Inflammatory macrophage treated with lipopolysaccharide for 1 hour (primary cell): Measurements from ENCODE around the gene VWA7.
A peak's percentile ranks its signal among the peaks of the same experiment; 100 is the strongest.
"Not testable (repeated sequence)": the region's sequence is repeated elsewhere in the genome, so short reads cannot be mapped to it uniquely, and the experiment has no call there.

Source experiments
- DNase-seq, 2 donors: peaks; one replicate each; pipeline ENCODE4 v3.0.0-alpha.2; 2020 to 2022

The VWA7 gene

DNA sequence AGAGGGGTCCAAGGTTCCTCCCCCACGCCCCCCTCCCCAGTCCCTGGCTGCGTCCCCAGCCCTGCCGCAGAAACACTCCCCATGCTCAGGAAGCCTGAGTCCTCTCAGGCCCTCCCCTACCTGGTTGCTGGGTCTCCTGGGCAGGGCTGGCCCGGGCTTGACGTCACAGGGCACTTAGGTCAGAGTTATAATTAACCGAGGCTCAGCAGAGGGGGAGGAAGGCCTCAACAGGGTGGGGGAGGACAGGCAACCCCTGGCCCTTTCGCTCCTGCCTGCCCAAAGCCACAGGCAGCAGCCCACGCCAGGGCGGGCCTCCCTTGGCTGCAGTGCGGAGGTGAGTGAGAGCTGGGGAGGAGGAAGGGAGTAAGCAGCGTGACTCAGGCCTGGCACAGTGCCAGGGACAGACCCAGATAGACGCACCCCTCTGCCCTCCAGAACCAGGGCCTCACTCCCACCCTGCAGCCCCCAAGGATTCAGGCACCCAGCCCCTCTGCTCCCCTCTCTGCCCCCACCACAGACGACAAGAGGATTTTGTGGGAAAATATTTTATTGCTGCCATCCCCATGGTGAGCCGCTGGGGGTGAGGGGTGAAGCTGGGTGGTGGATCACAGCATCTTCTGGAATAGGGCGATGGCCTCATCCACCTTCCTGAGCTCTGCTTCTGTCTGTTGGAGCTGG lies at the start of gene VWA7:
VWA7 (minus strand) TSS at position 340 of the 678 bp plus-strand sequence. CDS start 549 bp downstream, outside the sequence.
- peak; percentile 87 to 94 for DNase-seq

- peak in 1 of 2 donors; percentile 36 for DNase-seq
These were observed 49.7 kb upstream of the VWA7 start for GRCh38 chr6:31826793-31827285.

- no peak for DNase-seq
These were observed 48.4 kb upstream of the VWA7 start for GRCh38 chr6:31825553-31825952.

- DNase-seq: peak in 1 of 2 donors; percentile 35
These were observed 46.6 kb upstream of the VWA7 start for GRCh38 chr6:31823592-31824196.

GRCh38 chr6:31822036-31822821 lies 45.1 kb upstream of the VWA7 start:
- peak; percentile 86 to 97 for DNase-seq

- peak; percentile 67 to 76 for DNase-seq
These were observed 44.3 kb upstream of the VWA7 start for GRCh38 chr6:31821301-31822035.

DNA sequence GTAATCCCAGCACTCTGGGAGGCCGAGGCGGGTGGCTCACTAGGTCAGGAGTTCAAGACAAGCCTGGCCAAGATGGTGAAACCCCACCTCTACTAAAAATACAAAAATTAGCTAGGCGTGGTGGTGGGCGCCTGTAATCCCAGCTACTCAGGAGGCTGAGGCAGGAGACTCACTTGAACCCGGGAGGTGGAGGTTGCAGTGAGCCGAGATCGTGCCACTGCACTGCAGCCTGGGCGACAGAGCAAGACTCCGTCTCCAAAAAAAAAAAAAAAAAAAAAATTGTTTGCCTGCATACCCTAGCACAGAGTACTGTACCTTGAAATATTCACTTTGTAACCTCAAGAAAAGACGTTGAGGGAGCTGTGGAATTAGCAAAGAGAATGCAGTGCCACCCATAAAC lies 43.3 kb upstream of the VWA7 start:
- not testable (repeated sequence) for DNase-seq

- DNase-seq: no peak
These were observed 42.8 kb upstream of the VWA7 start for GRCh38 chr6:31819871-31820299.

DNA sequence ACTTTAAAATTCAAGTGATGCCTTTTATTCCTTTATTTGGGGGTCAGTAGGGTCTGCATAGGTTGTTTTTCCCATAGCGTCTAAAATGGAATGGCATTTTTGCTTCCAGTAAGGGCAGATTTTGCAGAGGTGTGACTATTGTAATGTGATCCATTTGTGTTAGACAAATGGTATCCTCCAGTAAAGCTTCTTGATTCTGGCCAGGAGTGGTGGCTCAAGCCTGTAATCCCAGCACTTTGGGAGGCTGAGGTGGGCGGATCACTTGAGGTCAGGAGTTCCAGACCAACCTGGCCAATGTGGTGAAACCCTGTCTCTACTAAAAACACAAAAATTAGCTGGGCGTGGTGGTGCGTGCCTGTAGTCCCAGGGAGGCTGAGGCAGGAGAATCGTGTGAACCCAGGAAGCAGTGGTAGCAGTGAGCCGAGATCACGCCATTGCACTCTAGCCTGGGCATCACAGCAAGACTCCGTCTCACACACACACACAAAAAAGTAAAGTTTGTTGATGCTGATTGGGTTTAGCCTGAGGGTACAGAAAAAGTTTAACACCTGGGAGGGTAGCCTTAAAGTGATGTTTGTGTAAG lies 40.9 kb upstream of the VWA7 start:
- not testable (repeated sequence) for DNase-seq

DNA sequence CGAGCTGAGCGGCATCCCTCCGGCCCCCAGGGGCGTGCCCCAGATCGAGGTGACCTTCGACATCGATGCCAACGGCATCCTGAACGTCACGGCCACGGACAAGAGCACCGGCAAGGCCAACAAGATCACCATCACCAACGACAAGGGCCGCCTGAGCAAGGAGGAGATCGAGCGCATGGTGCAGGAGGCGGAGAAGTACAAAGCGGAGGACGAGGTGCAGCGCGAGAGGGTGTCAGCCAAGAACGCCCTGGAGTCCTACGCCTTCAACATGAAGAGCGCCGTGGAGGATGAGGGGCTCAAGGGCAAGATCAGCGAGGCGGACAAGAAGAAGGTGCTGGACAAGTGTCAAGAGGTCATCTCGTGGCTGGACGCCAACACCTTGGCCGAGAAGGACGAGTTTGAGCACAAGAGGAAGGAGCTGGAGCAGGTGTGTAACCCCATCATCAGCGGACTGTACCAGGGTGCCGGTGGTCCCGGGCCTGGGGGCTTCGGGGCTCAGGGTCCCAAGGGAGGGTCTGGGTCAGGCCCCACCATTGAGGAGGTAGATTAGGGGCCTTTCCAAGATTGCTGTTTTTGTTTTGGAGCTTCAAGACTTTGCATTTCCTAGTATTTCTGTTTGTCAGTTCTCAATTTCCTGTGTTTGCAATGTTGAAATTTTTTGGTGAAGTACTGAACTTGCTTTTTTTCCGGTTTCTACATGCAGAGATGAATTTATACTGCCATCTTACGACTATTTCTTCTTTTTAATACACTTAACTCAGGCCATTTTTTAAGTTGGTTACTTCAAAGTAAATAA lies 40.2 kb upstream of the VWA7 start:
- peak in 1 of 2 donors; percentile 52 for DNase-seq

DNA sequence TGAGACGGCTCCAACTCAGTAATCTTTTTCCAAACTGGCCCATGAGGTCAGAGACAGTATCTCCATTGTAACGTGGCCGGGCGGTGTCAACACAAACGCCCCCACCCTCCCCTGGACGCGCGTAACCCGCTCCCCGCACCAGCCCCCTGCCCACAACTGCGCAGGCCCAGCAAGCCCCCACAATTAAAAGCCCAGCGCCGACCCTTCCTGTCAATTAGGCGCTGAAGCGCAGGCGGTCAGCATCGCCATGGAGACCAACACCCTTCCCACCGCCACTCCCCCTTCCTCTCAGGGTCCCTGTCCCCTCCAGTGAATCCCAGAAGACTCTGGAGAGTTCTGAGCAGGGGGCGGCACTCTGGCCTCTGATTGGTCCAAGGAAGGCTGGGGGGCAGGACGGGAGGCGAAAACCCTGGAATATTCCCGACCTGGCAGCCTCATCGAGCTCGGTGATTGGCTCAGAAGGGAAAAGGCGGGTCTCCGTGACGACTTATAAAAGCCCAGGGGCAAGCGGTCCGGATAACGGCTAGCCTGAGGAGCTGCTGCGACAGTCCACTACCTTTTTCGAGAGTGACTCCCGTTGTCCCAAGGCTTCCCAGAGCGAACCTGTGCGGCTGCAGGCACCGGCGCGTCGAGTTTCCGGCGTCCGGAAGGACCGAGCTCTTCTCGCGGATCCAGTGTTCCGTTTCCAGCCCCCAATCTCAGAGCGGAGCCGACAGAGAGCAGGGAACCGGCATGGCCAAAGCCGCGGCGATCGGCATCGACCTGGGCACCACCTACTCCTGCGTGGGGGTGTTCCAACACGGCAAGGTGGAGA lies 38.1 kb upstream of the VWA7 start, which contains the start of the genes HSPA1A and HSPA1L:
HSPA1A (plus strand) TSS at position 519 of the 814 bp plus-strand sequence; CDS start at position 733, 214 bp downstream.
HSPA1L (minus strand) TSS at position 259 of the 814 bp plus-strand sequence. CDS start 3,311 bp downstream, outside the sequence.
- DNase-seq: peak; percentile 95 to 97

DNA sequence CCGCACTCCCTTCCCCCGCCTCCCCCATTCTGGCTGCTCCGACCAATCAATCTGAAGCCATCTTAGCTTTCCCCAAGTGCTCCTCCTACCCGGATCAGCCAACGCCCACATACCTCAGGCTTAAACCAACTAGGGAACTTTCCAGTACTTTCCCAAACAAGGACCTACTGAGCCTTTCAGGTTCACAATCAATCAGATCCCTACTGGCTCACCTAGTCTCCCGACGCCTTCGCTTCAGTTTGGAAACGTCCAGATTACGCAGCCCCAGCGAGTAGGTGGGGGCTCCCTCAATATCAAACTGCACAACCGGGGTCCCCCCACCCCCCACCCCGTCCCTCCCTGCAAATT lies 37.5 kb upstream of the VWA7 start:
- DNase-seq: peak; percentile 97 to 100

- DNase-seq: no peak
These were observed 36.3 kb upstream of the VWA7 start for GRCh38 chr6:31813465-31813849.

- DNase-seq: no peak
These were observed 34.5 kb upstream of the VWA7 start for GRCh38 chr6:31811645-31812044.

GRCh38 chr6:31808599-31808998 lies 31.5 kb upstream of the VWA7 start:
- DNase-seq: not testable (repeated sequence)

- DNase-seq: peak; percentile 97 to 98
These were observed 29.5 kb upstream of the VWA7 start, which contains the start of gene LSM2 for GRCh38 chr6:31806470-31807272. Gene LSM2 (minus strand): TSS chr6:31806966. CDS start chr6:31806757, 209 bp downstream.

GRCh38 chr6:31805939-31806469 lies 28.9 kb upstream of the VWA7 start:
- DNase-seq: no peak

GRCh38 chr6:31801031-31801927 lies 24.2 kb upstream of the VWA7 start:
- not testable (repeated sequence) for DNase-seq
